Measurements from ENCODE around the gene KATNB1. TPM values are rescaled to one million over a fixed set of nuclear protein-coding genes. Genes with fewer than 3 reads are reported as not detected.
A peak's percentile ranks its signal among the peaks of the same experiment; 100 is the strongest.

The KATNB1 gene
- total RNA-seq, 2 donors from 2014 or later = 17.0 to 26.3 TPM

GRCh38 chr16:57694231-57694724, 41.3 kb upstream of the KATNB1 start:
- TF ChIP-seq CTCF (IDR thresholded peaks at IDR 0.05) = no peak
- no peak overlapping the region for H3K27ac ChIP-seq
- H3K4me1 ChIP-seq = no peaks in the 10 kb centered on the region
- intact Hi-C loops (cut with DNase I) = no loop called here
- H3K36me3 ChIP-seq = no peaks in the 10 kb centered on the region
- H3K9me3 ChIP-seq = no peaks in the 10 kb centered on the region
- H3K4me3 ChIP-seq = no peak overlapping the region
- DNase-seq = no peak
- H3K9ac ChIP-seq (ENCODE audit: low read depth in 2 of 2, low read length in 2 of 2) = no peak overlapping the region
- no peaks in the 10 kb centered on the region for H3K27me3 ChIP-seq

- H3K9me3 ChIP-seq = no peaks in the 10 kb centered on the region
- TF ChIP-seq CTCF (IDR thresholded peaks at IDR 0.05) = no peak
These were observed 40.6 kb upstream of the KATNB1 start, which contains the start of gene DRC7 for GRCh38 chr16:57694725-57695679. DRC7 (plus strand) TSS chr16:57694806; CDS start chr16:57697950, 3,144 bp downstream.

GRCh38 chr16:57695680-57696069, 39.9 kb upstream of the KATNB1 start:
- intact Hi-C loops (cut with DNase I) = no loop called here
- H3K9ac ChIP-seq (ENCODE audit: low read depth in 2 of 2, low read length in 2 of 2) = no peak overlapping the region
- H3K9me3 ChIP-seq = no peaks in the 10 kb centered on the region
- H3K4me1 ChIP-seq = no peaks in the 10 kb centered on the region
- no peak for TF ChIP-seq CTCF (IDR thresholded peaks at IDR 0.05)
- no peak overlapping the region for H3K27ac ChIP-seq
- DNase-seq = no peak
- no peaks in the 10 kb centered on the region for H3K27me3 ChIP-seq
- H3K4me3 ChIP-seq = no peak overlapping the region
- H3K36me3 ChIP-seq = no peaks in the 10 kb centered on the region

More at GRCh38 chr16:57694725-57695679, 40.6 kb upstream of the KATNB1 start, which contains the start of gene DRC7:
- Histone ChIP-seq H3K36me3 (no peaks in the 10 kb centered on the region), H3K27me3 (no peaks in the 10 kb centered on the region), H3K27ac (no peak within 1 kb of the TSS), H3K4me1 (no peaks in the 10 kb centered on the region), H3K9ac (ENCODE audit: low read depth in 2 of 2, low read length in 2 of 2) (no peak within 1 kb of the TSS), H3K4me3 (no peak within 1 kb of the TSS)
- intact Hi-C loops (cut with DNase I) = no loop called here
- DNase-seq = peak; percentile 36

GRCh38 chr16:57696240-57696639, 39.3 kb upstream of the KATNB1 start:
- no peak overlapping the region for H3K4me3 ChIP-seq
- no peaks in the 10 kb centered on the region for H3K36me3 ChIP-seq
- DNase-seq = no peak
- H3K27ac ChIP-seq = no peak overlapping the region
- no peaks in the 10 kb centered on the region for H3K4me1 ChIP-seq
- no peaks in the 10 kb centered on the region for H3K27me3 ChIP-seq
- intact Hi-C loops (cut with DNase I) = no loop called here
- TF ChIP-seq CTCF (IDR thresholded peaks at IDR 0.05) = no peak
- no peak overlapping the region for H3K9ac ChIP-seq (ENCODE audit: low read depth in 2 of 2, low read length in 2 of 2)
- H3K9me3 ChIP-seq = no peaks in the 10 kb centered on the region

- intact Hi-C loops (cut with DNase I) = no loop called here
- no peaks in the 10 kb centered on the region for H3K9me3 ChIP-seq
- no peaks in the 10 kb centered on the region for H3K4me1 ChIP-seq
- no peaks in the 10 kb centered on the region for H3K27me3 ChIP-seq
- no peak for TF ChIP-seq CTCF (IDR thresholded peaks at IDR 0.05)
- H3K36me3 ChIP-seq = no peaks in the 10 kb centered on the region
- no peak for DNase-seq
- no peak overlapping the region for H3K9ac ChIP-seq (ENCODE audit: low read depth in 2 of 2, low read length in 2 of 2)
- no peak overlapping the region for H3K27ac ChIP-seq
- H3K4me3 ChIP-seq = no peak overlapping the region
These were observed 37.6 kb upstream of the KATNB1 start for GRCh38 chr16:57697896-57698537.
